Measurements from ENCODE around the gene CCDC197.

DNA sequence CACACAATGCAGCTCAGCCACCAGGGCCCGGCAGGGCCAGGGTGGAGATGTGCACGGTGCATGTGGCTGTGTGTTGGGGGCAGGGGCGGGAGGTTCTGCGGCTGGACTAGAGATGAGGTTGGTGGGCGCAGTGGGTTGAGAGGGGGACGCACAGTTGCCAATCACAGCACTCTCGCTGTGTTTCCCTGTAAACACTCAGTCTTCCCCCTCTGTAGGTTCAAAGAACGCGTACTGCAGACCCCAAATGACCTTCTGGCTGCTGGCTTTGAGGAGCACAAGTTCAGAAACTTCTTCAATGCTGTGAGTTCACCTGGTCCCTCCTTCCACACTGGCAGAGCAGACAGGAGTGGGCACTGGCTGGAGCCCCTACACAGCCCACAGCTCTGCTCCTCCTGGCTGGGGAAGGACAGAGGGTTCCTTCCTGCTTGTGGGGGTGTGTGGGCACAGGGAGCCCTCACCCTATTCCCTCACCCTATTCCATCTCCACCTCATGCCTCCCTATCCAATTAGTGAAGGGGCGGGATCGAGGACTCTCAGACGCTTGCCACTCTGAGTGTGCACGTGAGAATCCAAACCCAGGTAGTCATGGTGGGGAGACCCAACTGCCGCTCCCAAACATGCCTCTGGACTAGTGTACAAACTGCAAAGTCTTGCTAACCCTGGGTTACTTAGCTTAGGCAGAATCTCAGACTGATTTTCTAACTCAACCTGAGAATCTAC is 46.8 kb downstream of the CCDC197 start:
- TF ChIP-seq POLR2AphosphoS5 (IDR thresholded peaks at IDR 0.05): no peak
- TF ChIP-seq POLR2A (IDR thresholded peaks at IDR 0.05): no peak

Data from breast epithelium (tissue), 3 donors.